GM23338 (cell line): ENCODE results near the gene KCNC4. TPM values are rescaled to one million over a fixed set of nuclear protein-coding genes. Genes with fewer than 3 reads are reported as not detected.

ENCODE experiments used
- ATAC-seq: fragments of 200-7000 bp; cut with Tn5 transposase; 3 replicates; pipeline ENCODE4 v1.9.1; 2020
- DNase-seq: peaks from one replicate; pipeline ENCODE4 v3.0.0-alpha.2; 2015; ENCODE audit warnings: low spot score
- H2AFZ ChIP-seq: fragments of 200-600 bp; sonication (generic); 2 replicates; pipeline ENCODE4 v1.8.0; 2016; ENCODE audit warnings: antibody characterized with exemption, mild to moderate bottlenecking, moderate library complexity
- H3F3A ChIP-seq: fragments of 200-600 bp; sonication (generic); replicated peaks from 2 replicates; pipeline ENCODE4 v1.8.0; 2017; ENCODE audit warnings: antibody characterized with exemption, mixed run types, low read depth
- H3K27ac ChIP-seq: fragments of 200-600 bp; sonication (generic); 2 replicates; pipeline ENCODE4 v1.6.1; 2016; ENCODE audit warnings: low read depth
- H3K27me3 ChIP-seq: fragments of 200-600 bp; sonication (generic); 2 replicates; pipeline ENCODE4 v1.8.0; 2016; ENCODE audit warnings: mild to moderate bottlenecking, mixed run types, moderate library complexity; ENCODE audit not compliant: insufficient read depth
- H3K36me3 ChIP-seq: fragments of 200-600 bp; sonication (generic); 2 replicates; pipeline ENCODE4 v1.8.0; 2016; ENCODE audit warnings: mild to moderate bottlenecking; ENCODE audit not compliant: insufficient read depth
- H3K4me1 ChIP-seq: fragments of 200-600 bp; sonication (generic); 2 replicates; pipeline ENCODE4 v1.8.0; 2016; ENCODE audit warnings: mild to moderate bottlenecking, moderate library complexity; ENCODE audit not compliant: insufficient read depth
- H3K4me2 ChIP-seq: fragments of 200-600 bp; sonication (generic); 2 replicates; pipeline ENCODE4 v1.7.1; 2017; ENCODE audit warnings: mixed run types
- H3K4me3 ChIP-seq: fragments of 200-600 bp; sonication (generic); 2 replicates; pipeline ENCODE4 v1.6.1; 2016; ENCODE audit warnings: mixed run types
- H3K79me2 ChIP-seq: fragments of 200-600 bp; sonication (generic); replicated peaks from 2 replicates; pipeline ENCODE4 v1.8.0; 2017; ENCODE audit warnings: mild to moderate bottlenecking; ENCODE audit not compliant: insufficient read depth
- H3K9me2 ChIP-seq: fragments of 200-600 bp; sonication (generic); 2 replicates; pipeline ENCODE4 v1.8.0; 2017; ENCODE audit not compliant: insufficient read depth
- H4K20me1 ChIP-seq: fragments of 200-600 bp; sonication (generic); replicated peaks from 2 replicates; pipeline ENCODE4 v1.8.0; 2017; ENCODE audit warnings: mild to moderate bottlenecking; ENCODE audit not compliant: insufficient read depth
- H3K27ac Mint-ChIP-seq: 2 replicates; pipeline ENCODE4 v1.8.0; 2020; ENCODE audit warnings: inconsistent platforms, mild to moderate bottlenecking, moderate library complexity, mixed read lengths
- H3K27me3 Mint-ChIP-seq: 3 replicates; pipeline ENCODE4 v1.8.0; 2022; ENCODE audit warnings: low read depth, mild to moderate bottlenecking, moderate library complexity, mixed read lengths, inconsistent platforms; ENCODE audit not compliant: insufficient read depth, poor library complexity
- H3K36me3 Mint-ChIP-seq: 3 replicates; pipeline ENCODE4 v1.8.0; 2021; ENCODE audit warnings: low read depth, mild to moderate bottlenecking, inconsistent platforms, moderate library complexity, mixed read lengths
- H3K4me1 Mint-ChIP-seq: 3 replicates; pipeline ENCODE4 v1.8.0; 2020; ENCODE audit warnings: mild to moderate bottlenecking, inconsistent platforms, mixed read lengths
- H3K4me3 Mint-ChIP-seq: 3 replicates; pipeline ENCODE4 v1.8.0; 2021; ENCODE audit warnings: moderate library complexity, mild to moderate bottlenecking, inconsistent platforms, mixed read lengths
- H3K9me3 Mint-ChIP-seq: 3 replicates; pipeline ENCODE4 v1.8.0; 2020; ENCODE audit warnings: moderate library complexity, mild to moderate bottlenecking, inconsistent platforms, mixed read lengths
- CREB1 ChIP-seq: fragments of 250-450 bp; sonication (Bioruptor Pico); IDR thresholded peaks from 2 replicates; pipeline ENCODE4 v1.5.0; 2020; ENCODE audit warnings: low read depth, mild to moderate bottlenecking, moderate library complexity
- EZH2phosphoT487 ChIP-seq: fragments of 200-600 bp; sonication (generic); IDR thresholded peaks from one replicate; pipeline ENCODE4 v1.8.1; 2018; ENCODE audit warnings: antibody characterized with exemption; ENCODE audit not compliant: unreplicated experiment
- JUNB ChIP-seq: IDR thresholded peaks from one replicate; pipeline ENCODE4 v1.6.1; 2016; ENCODE audit warnings: antibody characterized with exemption; ENCODE audit not compliant: unreplicated experiment
- STAT1 ChIP-seq: IDR thresholded peaks from one replicate; pipeline ENCODE4 v1.6.1; 2016; ENCODE audit warnings: antibody characterized with exemption; ENCODE audit not compliant: unreplicated experiment
- ZNF331 ChIP-seq: fragments of 250-450 bp; sonication (Bioruptor Pico); IDR thresholded peaks from 2 replicates; pipeline ENCODE4 v1.5.0; 2020; ENCODE audit warnings: low read depth, mild to moderate bottlenecking, moderate library complexity
- polyA plus RNA-seq: library from polyadenylated mRNA; unstranded; fragments of >200 nt; fragmentation: Nextera tagmentation; extraction: Ambion mirVana; gene quantifications from 2 replicates; pipeline ENCODE4 v1.2.1, GENCODE V29; 2016
- total RNA-seq: library from RNA; depleted of rRNA; stranded (reverse); fragments of >200 nt; shearing (Covaris generic); gene quantifications from 2 replicates; pipeline ENCODE4 v1.2.3, GENCODE V29; 2014
- TF ChIP-seq, protein P1 (sequence below): IDR thresholded peaks from one replicate; pipeline ENCODE4 v1.6.1; 2018; ENCODE audit warnings: antibody characterized with exemption; ENCODE audit not compliant: unreplicated experiment
- TF ChIP-seq, protein P2 (sequence below): IDR thresholded peaks from 2 replicates; pipeline ENCODE4 v1.6.1; 2016; ENCODE audit warnings: antibody characterized with exemption

Gene KCNC4
- total and polyA plus RNA-seq, 2 experiments from 2014 or later: 3.5 to 10.7 TPM

DNA sequence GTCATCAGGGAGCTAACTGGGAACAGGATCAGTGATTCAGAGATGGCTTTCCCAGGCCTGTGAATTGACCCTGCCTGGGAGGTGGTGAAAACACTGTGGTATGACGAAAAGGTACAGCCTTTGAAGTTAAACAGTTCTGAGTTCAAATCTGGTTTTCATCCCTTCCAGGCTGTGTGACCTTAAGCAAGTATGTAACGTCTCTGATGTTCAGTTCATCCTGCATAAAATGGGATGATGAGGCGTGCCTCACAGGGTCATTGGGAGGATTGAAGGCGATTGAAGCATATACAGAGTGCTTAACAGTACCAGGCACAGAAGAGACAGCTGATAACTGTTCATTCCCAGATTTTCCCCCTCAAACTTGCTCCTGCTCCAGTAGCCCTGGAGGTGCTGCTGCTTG, 11.0 kb downstream of the KCNC4 start:
- no peaks in the 10 kb centered on the region for H3K9me2 ChIP-seq
- no peaks in the 10 kb centered on the region for H3K79me2 ChIP-seq
- no peaks in the 10 kb centered on the region for H3K36me3 ChIP-seq
- no peak overlapping the region for H3K4me2 ChIP-seq
- Mint-ChIP-seq H3K36me3 (peaks cover 10% of the 10 kb centered on the region; the same call in 2 of the 3 replicates), H3K4me3 (no peak overlapping the region), H3K4me1 (peaks cover 17% of the 10 kb centered on the region), H3K27me3 (peaks cover 9% of the 10 kb centered on the region), H3K9me3 (no peaks in the 10 kb centered on the region), H3K27ac (no peak overlapping the region)
- H2AFZ ChIP-seq: no peak overlapping the region
- no peaks in the 10 kb centered on the region for H3K27me3 ChIP-seq
- DNase-seq (no peak), ATAC-seq (no peak)
- H4K20me1 ChIP-seq: peaks cover 7% of the 10 kb centered on the region
- H3K4me3 ChIP-seq: no peak overlapping the region
- TF ChIP-seq, protein P1, sequence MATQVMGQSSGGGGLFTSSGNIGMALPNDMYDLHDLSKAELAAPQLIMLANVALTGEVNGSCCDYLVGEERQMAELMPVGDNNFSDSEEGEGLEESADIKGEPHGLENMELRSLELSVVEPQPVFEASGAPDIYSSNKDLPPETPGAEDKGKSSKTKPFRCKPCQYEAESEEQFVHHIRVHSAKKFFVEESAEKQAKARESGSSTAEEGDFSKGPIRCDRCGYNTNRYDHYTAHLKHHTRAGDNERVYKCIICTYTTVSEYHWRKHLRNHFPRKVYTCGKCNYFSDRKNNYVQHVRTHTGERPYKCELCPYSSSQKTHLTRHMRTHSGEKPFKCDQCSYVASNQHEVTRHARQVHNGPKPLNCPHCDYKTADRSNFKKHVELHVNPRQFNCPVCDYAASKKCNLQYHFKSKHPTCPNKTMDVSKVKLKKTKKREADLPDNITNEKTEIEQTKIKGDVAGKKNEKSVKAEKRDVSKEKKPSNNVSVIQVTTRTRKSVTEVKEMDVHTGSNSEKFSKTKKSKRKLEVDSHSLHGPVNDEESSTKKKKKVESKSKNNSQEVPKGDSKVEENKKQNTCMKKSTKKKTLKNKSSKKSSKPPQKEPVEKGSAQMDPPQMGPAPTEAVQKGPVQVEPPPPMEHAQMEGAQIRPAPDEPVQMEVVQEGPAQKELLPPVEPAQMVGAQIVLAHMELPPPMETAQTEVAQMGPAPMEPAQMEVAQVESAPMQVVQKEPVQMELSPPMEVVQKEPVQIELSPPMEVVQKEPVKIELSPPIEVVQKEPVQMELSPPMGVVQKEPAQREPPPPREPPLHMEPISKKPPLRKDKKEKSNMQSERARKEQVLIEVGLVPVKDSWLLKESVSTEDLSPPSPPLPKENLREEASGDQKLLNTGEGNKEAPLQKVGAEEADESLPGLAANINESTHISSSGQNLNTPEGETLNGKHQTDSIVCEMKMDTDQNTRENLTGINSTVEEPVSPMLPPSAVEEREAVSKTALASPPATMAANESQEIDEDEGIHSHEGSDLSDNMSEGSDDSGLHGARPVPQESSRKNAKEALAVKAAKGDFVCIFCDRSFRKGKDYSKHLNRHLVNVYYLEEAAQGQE: no peak
- no peak for TF ChIP-seq ZNF331 (CRISPR knock-in tag)
- TF ChIP-seq JUNB: no peak
- H3F3A ChIP-seq: no peaks in the 10 kb centered on the region
- no peak overlapping the region for H3K27ac ChIP-seq
- no peaks in the 10 kb centered on the region for H3K4me1 ChIP-seq

DNA sequence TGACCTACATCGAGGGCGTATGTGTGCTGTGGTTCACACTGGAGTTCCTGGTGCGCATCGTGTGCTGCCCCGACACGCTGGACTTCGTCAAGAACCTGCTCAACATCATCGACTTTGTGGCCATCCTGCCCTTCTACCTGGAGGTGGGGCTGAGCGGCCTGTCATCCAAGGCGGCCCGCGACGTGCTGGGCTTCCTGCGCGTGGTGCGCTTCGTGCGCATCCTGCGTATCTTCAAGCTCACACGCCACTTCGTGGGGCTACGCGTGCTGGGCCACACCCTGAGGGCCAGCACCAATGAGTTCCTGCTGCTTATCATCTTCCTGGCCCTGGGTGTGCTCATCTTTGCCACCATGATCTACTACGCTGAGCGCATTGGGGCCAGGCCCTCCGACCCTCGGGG, 13.0 kb downstream of the KCNC4 start:
- H3K4me3 Mint-ChIP-seq: no peak overlapping the region
- no peaks in the 10 kb centered on the region for H3K27me3 ChIP-seq
- TF ChIP-seq STAT1: no peak
- no peak for TF ChIP-seq EZH2phosphoT487
- TF ChIP-seq ZNF331 (CRISPR knock-in tag): no peak
- no peak for TF ChIP-seq CREB1
- TF ChIP-seq, protein P2, sequence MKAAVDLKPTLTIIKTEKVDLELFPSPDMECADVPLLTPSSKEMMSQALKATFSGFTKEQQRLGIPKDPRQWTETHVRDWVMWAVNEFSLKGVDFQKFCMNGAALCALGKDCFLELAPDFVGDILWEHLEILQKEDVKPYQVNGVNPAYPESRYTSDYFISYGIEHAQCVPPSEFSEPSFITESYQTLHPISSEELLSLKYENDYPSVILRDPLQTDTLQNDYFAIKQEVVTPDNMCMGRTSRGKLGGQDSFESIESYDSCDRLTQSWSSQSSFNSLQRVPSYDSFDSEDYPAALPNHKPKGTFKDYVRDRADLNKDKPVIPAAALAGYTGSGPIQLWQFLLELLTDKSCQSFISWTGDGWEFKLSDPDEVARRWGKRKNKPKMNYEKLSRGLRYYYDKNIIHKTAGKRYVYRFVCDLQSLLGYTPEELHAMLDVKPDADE: no peak
- TF ChIP-seq JUNB: no peak
- no peaks in the 10 kb centered on the region for H3K36me3 ChIP-seq
- H3K79me2 ChIP-seq: no peaks in the 10 kb centered on the region
- ATAC-seq (no peak), DNase-seq (no peak)
- no peaks in the 10 kb centered on the region for H3K9me3 Mint-ChIP-seq
- H3K4me1 ChIP-seq: no peaks in the 10 kb centered on the region
- no peak overlapping the region for H3K4me2 ChIP-seq
- no peak overlapping the region for H2AFZ ChIP-seq
- no peak overlapping the region for H3K27ac Mint-ChIP-seq
- peaks cover 7% of the 10 kb centered on the region for H3K27me3 Mint-ChIP-seq
- H3K4me1 Mint-ChIP-seq: peaks cover 13% of the 10 kb centered on the region
- no peaks in the 10 kb centered on the region for H3F3A ChIP-seq
- peaks cover 10% of the 10 kb centered on the region; the same call in 2 of the 3 replicates for H3K36me3 Mint-ChIP-seq
- no peaks in the 10 kb centered on the region for H3K9me2 ChIP-seq
- peaks cover 7% of the 10 kb centered on the region for H4K20me1 ChIP-seq
- H3K27ac ChIP-seq: no peak overlapping the region
- H3K4me3 ChIP-seq: no peak overlapping the region
